Measurements from ENCODE around the gene CD4.

The CD4 gene

DNA sequence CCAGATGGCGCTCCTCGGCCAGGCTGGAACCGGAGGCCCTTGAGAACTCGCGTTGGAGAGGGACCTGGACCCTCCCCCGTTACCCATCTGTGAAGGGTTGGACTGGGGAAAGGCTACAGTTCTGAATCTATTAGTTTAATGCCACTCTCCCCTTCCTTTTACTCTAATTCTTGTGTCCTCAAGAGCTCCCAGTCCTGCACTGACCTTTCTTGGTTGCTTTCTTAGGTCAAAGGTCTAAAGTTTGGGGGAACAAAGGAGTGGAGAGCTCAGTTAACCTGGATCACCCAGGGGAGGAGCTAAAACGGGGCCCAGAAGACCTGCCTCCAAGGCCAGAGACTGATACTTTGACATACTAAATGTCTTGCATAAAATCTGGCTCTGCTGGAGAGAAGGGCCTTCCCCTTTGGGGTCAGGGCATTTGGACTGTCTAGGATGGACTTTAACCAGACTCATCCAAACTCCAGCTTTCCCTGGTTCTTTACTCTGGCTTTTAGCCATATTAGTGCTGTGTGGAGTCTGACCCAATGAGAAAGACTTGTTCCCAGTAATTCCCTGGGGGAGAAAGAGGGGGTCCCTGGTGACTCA, 35.5 kb upstream of the CD4 start:
- H3K4me3 ChIP-seq (ENCODE audit: low read depth in 1 of 2, low read length in 1 of 2), result peak overlapping the region; percentile 83 to 86
- H3K9me3 ChIP-seq, result no peaks in the 10 kb centered on the region
- H3K4me1 ChIP-seq (ENCODE audit: control insufficient read depth in 1 of 2, insufficient read depth in 1 of 2, low read depth in 1 of 2, low read length in 1 of 2), result peaks cover 24% of the 10 kb centered on the region in 2 experiments
- no peak for TF ChIP-seq CTCF (IDR thresholded peaks at IDR 0.05)
- no peaks in the 10 kb centered on the region for H3K27me3 ChIP-seq
- H3K36me3 ChIP-seq, result peaks cover 32% of the 10 kb centered on the region
- peak overlapping the region; percentile 97 for H3K27ac ChIP-seq

DNA sequence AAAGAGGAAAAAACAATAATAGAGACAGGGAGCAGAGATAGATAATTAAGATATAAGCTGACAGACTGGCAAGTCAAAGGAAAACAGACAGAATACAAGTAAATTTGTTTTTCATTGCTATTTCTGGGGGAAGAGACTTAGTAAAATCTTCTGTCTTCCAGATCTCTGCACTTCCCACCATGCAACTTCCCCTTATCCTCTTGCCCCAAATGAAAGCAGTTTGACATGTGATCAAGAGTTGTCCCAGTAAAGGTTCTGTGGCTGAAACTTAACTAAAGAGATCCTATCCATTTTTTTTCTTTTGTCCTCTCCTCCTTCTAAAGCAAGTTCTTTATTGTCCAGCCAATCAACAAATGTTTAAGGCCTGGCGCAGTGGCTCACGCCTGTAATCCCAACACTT, 34.9 kb upstream of the CD4 start:
- Histone ChIP-seq H3K36me3 (peaks cover 27% of the 10 kb centered on the region), H3K4me1 (ENCODE audit: control insufficient read depth in 1 of 2, insufficient read depth in 1 of 2, low read depth in 1 of 2, low read length in 1 of 2) (peaks cover 24% of the 10 kb centered on the region in 2 experiments), H3K4me3 (ENCODE audit: low read depth in 1 of 2, low read length in 1 of 2) (no peak overlapping the region), H3K9me3 (no peaks in the 10 kb centered on the region), H3K27me3 (no peaks in the 10 kb centered on the region), H3K27ac (no peak overlapping the region)
- TF ChIP-seq CTCF (IDR thresholded peaks at IDR 0.05), result no peak

- Histone ChIP-seq H3K4me1 (ENCODE audit: control insufficient read depth in 1 of 2, insufficient read depth in 1 of 2, low read depth in 1 of 2, low read length in 1 of 2) (peaks cover 7 to 9% of the 10 kb centered on the region in 2 experiments), H3K36me3 (no peaks in the 10 kb centered on the region), H3K4me3 (ENCODE audit: low read depth in 1 of 2, low read length in 1 of 2) (no peak overlapping the region), H3K27me3 (peaks cover 11% of the 10 kb centered on the region), H3K27ac (no peak overlapping the region), H3K9me3 (no peaks in the 10 kb centered on the region)
- no peak for TF ChIP-seq CTCF (IDR thresholded peaks at IDR 0.05)
Measured at GRCh38 chr12:6757028-6757690, 32.2 kb upstream of the CD4 start.

GRCh38 chr12:6758506-6759095, 30.7 kb upstream of the CD4 start:
- Histone ChIP-seq H3K27me3 (peaks cover 25% of the 10 kb centered on the region), H3K4me1 (ENCODE audit: control insufficient read depth in 1 of 2, insufficient read depth in 1 of 2, low read depth in 1 of 2, low read length in 1 of 2) (peaks cover 4 to 5% of the 10 kb centered on the region in 2 experiments), H3K9me3 (no peaks in the 10 kb centered on the region), H3K36me3 (no peaks in the 10 kb centered on the region), H3K4me3 (ENCODE audit: low read depth in 1 of 2, low read length in 1 of 2) (no peak overlapping the region), H3K27ac (no peak overlapping the region)
- no peak for TF ChIP-seq CTCF (IDR thresholded peaks at IDR 0.05)

- Histone ChIP-seq H3K4me3 (ENCODE audit: low read depth in 1 of 2, low read length in 1 of 2) (no peak overlapping the region), H3K4me1 (ENCODE audit: control insufficient read depth in 1 of 2, insufficient read depth in 1 of 2, low read depth in 1 of 2, low read length in 1 of 2) (peaks cover 9% of the 10 kb centered on the region in 2 experiments), H3K36me3 (no peaks in the 10 kb centered on the region), H3K27me3 (peaks cover 36% of the 10 kb centered on the region), H3K27ac (no peak overlapping the region), H3K9me3 (no peaks in the 10 kb centered on the region)
- no peak for TF ChIP-seq CTCF (IDR thresholded peaks at IDR 0.05)
Measured at GRCh38 chr12:6759741-6760140, 29.6 kb upstream of the CD4 start.
